Measurements from ENCODE around the gene FLYWCH1. TPM values are rescaled to one million over a fixed set of nuclear protein-coding genes. Genes with fewer than 3 reads are reported as not detected.

Gene FLYWCH1
- total and polyA plus RNA-seq, 2 donors (not counting 1 experiment from before 2014, with no cell fraction given) = 12.0 to 58.5 TPM

- Histone ChIP-seq H3K27ac (ENCODE audit: insufficient read depth, low read length) (no peak overlapping the region), H2AFZ (ENCODE audit: low read length) (no peak overlapping the region), H3K4me2 (ENCODE audit: extremely low read depth, insufficient read depth, low read length) (no peak overlapping the region), H3K36me3 (ENCODE audit: control insufficient read depth, insufficient read depth, low read length) (peaks cover 2% of the 10 kb centered on the region), H3K4me1 (ENCODE audit: control insufficient read depth, extremely low read depth, insufficient read depth, low read length) (peaks cover under 1% of the 10 kb centered on the region), H3K27me3 (ENCODE audit: control insufficient read depth, insufficient read depth, low read length) (no peaks in the 10 kb centered on the region), H3K79me2 (ENCODE audit: control insufficient read depth, insufficient read depth, low read length) (peaks cover 2% of the 10 kb centered on the region), H3K9ac (ENCODE audit: insufficient read depth, low read length) (no peak overlapping the region), H4K20me1 (ENCODE audit: control insufficient read depth, extremely low read depth, insufficient read depth, low read length) (no peaks in the 10 kb centered on the region), H3K9me3 (ENCODE audit: control insufficient read depth, insufficient read depth, low read depth, low read length) (no peaks in the 10 kb centered on the region), H3K4me3 (replicated peaks in 1 of 4; ENCODE audit: control extremely low read depth in 1 of 4, insufficient read depth in 1 of 4, low read depth in 3 of 4, low read length in 4 of 4) (no peak overlapping the region)
- TF ChIP-seq EZH2 (IDR thresholded peaks at IDR 0.05; ENCODE audit: low read length, missing control alignments) = no peak
- TF ChIP-seq, protein P1, sequence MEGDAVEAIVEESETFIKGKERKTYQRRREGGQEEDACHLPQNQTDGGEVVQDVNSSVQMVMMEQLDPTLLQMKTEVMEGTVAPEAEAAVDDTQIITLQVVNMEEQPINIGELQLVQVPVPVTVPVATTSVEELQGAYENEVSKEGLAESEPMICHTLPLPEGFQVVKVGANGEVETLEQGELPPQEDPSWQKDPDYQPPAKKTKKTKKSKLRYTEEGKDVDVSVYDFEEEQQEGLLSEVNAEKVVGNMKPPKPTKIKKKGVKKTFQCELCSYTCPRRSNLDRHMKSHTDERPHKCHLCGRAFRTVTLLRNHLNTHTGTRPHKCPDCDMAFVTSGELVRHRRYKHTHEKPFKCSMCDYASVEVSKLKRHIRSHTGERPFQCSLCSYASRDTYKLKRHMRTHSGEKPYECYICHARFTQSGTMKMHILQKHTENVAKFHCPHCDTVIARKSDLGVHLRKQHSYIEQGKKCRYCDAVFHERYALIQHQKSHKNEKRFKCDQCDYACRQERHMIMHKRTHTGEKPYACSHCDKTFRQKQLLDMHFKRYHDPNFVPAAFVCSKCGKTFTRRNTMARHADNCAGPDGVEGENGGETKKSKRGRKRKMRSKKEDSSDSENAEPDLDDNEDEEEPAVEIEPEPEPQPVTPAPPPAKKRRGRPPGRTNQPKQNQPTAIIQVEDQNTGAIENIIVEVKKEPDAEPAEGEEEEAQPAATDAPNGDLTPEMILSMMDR (conservative IDR thresholded peaks at IDR 0.05 in 1 of 2, IDR thresholded peaks at IDR 0.05 in 1 of 2; ENCODE audit: low read depth in 1 of 2, low read length in 2 of 2) = no peak
- no peak for DNase-seq (ENCODE audit: low read depth in 2 of 2)
These were observed 62.8 kb downstream of the FLYWCH1 start for GRCh38 chr16:2974319-2975056.

DNA sequence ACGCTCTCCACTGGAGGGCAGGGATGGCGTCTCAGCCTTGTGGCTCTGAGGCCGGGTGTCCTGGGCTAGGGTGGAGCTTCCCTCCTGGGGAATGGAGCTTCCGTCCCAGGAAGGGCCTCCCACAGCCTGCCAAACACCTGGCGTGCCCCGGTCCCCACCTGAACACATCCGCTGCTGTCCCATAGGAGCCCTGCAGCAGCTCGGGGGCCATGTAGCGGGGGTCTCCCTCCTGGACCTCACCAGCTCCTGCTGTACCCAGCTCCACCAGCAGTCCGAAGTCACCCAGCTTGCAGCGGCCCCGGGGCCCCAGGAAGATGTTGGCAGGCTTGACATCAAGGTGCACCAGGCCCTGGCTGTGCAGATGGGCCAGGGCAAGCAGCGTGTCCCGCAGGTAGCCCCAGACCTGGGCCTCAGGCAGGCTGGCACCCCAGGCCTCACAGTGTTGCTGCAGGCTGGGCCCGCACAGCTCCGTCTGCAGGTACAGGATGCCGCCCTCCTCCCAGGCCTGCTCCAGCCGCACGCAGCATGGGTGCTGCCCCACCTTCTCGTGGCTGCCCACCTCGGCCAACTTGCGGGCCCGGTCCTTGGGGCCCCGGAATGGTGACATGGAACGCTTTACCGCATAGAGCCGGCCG, 63.5 kb downstream of the FLYWCH1 start:
- Histone ChIP-seq H3K4me2 (ENCODE audit: extremely low read depth, insufficient read depth, low read length) (no peak overlapping the region), H4K20me1 (ENCODE audit: control insufficient read depth, extremely low read depth, insufficient read depth, low read length) (no peaks in the 10 kb centered on the region), H3K36me3 (ENCODE audit: control insufficient read depth, insufficient read depth, low read length) (peaks cover 2% of the 10 kb centered on the region), H3K4me1 (ENCODE audit: control insufficient read depth, extremely low read depth, insufficient read depth, low read length) (peaks cover 4% of the 10 kb centered on the region), H3K27me3 (ENCODE audit: control insufficient read depth, insufficient read depth, low read length) (no peaks in the 10 kb centered on the region), H3K9me3 (ENCODE audit: control insufficient read depth, insufficient read depth, low read depth, low read length) (no peaks in the 10 kb centered on the region), H3K27ac (ENCODE audit: insufficient read depth, low read length) (no peak overlapping the region), H2AFZ (ENCODE audit: low read length) (no peak overlapping the region), H3K4me3 (replicated peaks in 1 of 4; ENCODE audit: control extremely low read depth in 1 of 4, insufficient read depth in 1 of 4, low read depth in 3 of 4, low read length in 4 of 4) (no peak overlapping the region), H3K9ac (ENCODE audit: insufficient read depth, low read length) (no peak overlapping the region), H3K79me2 (ENCODE audit: control insufficient read depth, insufficient read depth, low read length) (peaks cover 5% of the 10 kb centered on the region)
- TF ChIP-seq, protein P1 (conservative IDR thresholded peaks at IDR 0.05 in 1 of 2, IDR thresholded peaks at IDR 0.05 in 1 of 2; ENCODE audit: low read depth in 1 of 2, low read length in 2 of 2) = no peak
- no peak for TF ChIP-seq EZH2 (IDR thresholded peaks at IDR 0.05; ENCODE audit: low read length, missing control alignments)
- DNase-seq (ENCODE audit: low read depth in 2 of 2) = no peak

DNA sequence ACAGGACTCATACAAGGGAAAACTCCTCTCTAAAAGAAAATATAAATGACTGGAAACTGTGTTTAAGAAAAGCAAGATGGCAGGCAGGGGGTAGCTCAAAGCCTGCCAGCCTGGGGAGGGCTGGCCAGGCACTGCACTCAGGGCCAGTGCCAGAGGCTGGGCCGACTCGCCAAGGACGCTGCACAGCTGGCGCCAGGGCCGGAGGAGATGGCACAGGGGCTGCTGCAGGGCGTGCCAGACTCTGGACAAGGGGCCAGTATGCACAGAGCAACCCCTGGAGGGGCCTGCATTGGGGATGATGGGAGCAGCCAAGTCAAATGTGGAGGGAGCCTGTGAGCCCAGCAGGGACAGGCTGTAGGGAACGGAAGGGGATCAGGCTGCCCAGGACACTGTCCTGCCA, 64.5 kb downstream of the FLYWCH1 start:
- peaks cover 2% of the 10 kb centered on the region for H3K36me3 ChIP-seq (ENCODE audit: control insufficient read depth, insufficient read depth, low read length)
- no peak overlapping the region for H3K4me3 ChIP-seq (replicated peaks in 1 of 4; ENCODE audit: control extremely low read depth in 1 of 4, insufficient read depth in 1 of 4, low read depth in 3 of 4, low read length in 4 of 4)
- no peaks in the 10 kb centered on the region for H4K20me1 ChIP-seq (ENCODE audit: control insufficient read depth, extremely low read depth, insufficient read depth, low read length)
- no peaks in the 10 kb centered on the region for H3K27me3 ChIP-seq (ENCODE audit: control insufficient read depth, insufficient read depth, low read length)
- DNase-seq (ENCODE audit: low read depth in 2 of 2) = no peak
- H3K4me1 ChIP-seq (ENCODE audit: control insufficient read depth, extremely low read depth, insufficient read depth, low read length) = peaks cover 8% of the 10 kb centered on the region
- H3K79me2 ChIP-seq (ENCODE audit: control insufficient read depth, insufficient read depth, low read length) = peaks cover 5% of the 10 kb centered on the region
- no peak overlapping the region for H3K27ac ChIP-seq (ENCODE audit: insufficient read depth, low read length)
- H2AFZ ChIP-seq (ENCODE audit: low read length) = no peak overlapping the region
- TF ChIP-seq, protein P1 (conservative IDR thresholded peaks at IDR 0.05 in 1 of 2, IDR thresholded peaks at IDR 0.05 in 1 of 2; ENCODE audit: low read depth in 1 of 2, low read length in 2 of 2) = no peak
- no peak for TF ChIP-seq EZH2 (IDR thresholded peaks at IDR 0.05; ENCODE audit: low read length, missing control alignments)
- no peaks in the 10 kb centered on the region for H3K9me3 ChIP-seq (ENCODE audit: control insufficient read depth, insufficient read depth, low read depth, low read length)
- no peak overlapping the region for H3K4me2 ChIP-seq (ENCODE audit: extremely low read depth, insufficient read depth, low read length)
- H3K9ac ChIP-seq (ENCODE audit: insufficient read depth, low read length) = no peak overlapping the region

Data from fibroblast of lung (primary cell).